OCI-LY3 (cell line): ENCODE measurements around the gene SIL1.

Experiments used
- H2AFZ ChIP-seq: fragments of 200-600, 300-600 bp; shearing (Covaris generic); 2 replicates; pipeline ENCODE4 v1.6.0; 2014; ENCODE audit warnings: antibody characterized with exemption, low read depth, low read length
- H3K27ac ChIP-seq: fragments of 200-600, 300-600 bp; sonication (generic); 2 replicates; pipeline ENCODE4 v1.5.1; 2014; ENCODE audit warnings: mild to moderate bottlenecking, low read length, moderate library complexity, mixed read lengths
- H3K27me3 ChIP-seq: fragments of 200-600, 300-600 bp; sonication (generic); 2 replicates; pipeline ENCODE4 v1.6.1; 2014; ENCODE audit warnings: low read depth, low read length, mixed read lengths
- H3K36me3 ChIP-seq: fragments of 200-600, 300-600 bp; sonication (generic); replicated peaks from 2 replicates; pipeline ENCODE3; 2014; ENCODE audit warnings: low read depth, low read length, mixed read lengths
- H3K4me1 ChIP-seq: fragments of 300-600, 200-600 bp; sonication (generic); 2 replicates; pipeline ENCODE4 v1.6.1; 2014; ENCODE audit warnings: low read length, mixed read lengths
- H3K4me2 ChIP-seq: fragments of 200-600, 300-600 bp; sonication (generic); 2 replicates; pipeline ENCODE4 v1.6.1; 2014; ENCODE audit warnings: low read length, mixed read lengths
- H3K4me3 ChIP-seq: fragments of 300-600, 200-600 bp; sonication (generic); 2 replicates; pipeline ENCODE4 v1.5.1; 2014; ENCODE audit warnings: antibody characterized with exemption, mild to moderate bottlenecking, low read length, moderate library complexity
- H3K79me2 ChIP-seq: fragments of 300-600, 200-600 bp; shearing (Covaris generic); 2 replicates; pipeline ENCODE4 v1.6.1; 2014; ENCODE audit warnings: mild to moderate bottlenecking, low read length, mixed read lengths
- H3K9ac ChIP-seq: fragments of 300-600, 200-600 bp; shearing (Covaris generic); 2 replicates; pipeline ENCODE4 v1.6.0; 2014; ENCODE audit warnings: mild to moderate bottlenecking, low read length, moderate library complexity
- H3K9me3 ChIP-seq: fragments of 200-600, 300-600 bp; shearing (Covaris generic); 2 replicates; pipeline ENCODE4 v1.6.1; 2014; ENCODE audit warnings: low read length, mixed read lengths; ENCODE audit not compliant: insufficient read depth
- H4K20me1 ChIP-seq: fragments of 200-600, 300-600 bp; sonication (generic); 2 replicates; pipeline ENCODE4 v1.6.1; 2016; ENCODE audit warnings: low read length, mixed read lengths; ENCODE audit not compliant: insufficient read depth
- CTCF ChIP-seq: fragments of 200-600, 300-600 bp; sonication (generic); IDR thresholded peaks from 2 replicates; pipeline ENCODE4 v1.5.1; 2014; ENCODE audit warnings: antibody characterized with exemption, low read length, low read depth
- EZH2phosphoT487 ChIP-seq: fragments of 200-600 bp; shearing (Covaris generic); IDR thresholded peaks from 2 replicates; pipeline ENCODE4 v1.6.1; 2018; ENCODE audit warnings: antibody characterized with exemption, mixed run types, low read depth

The SIL1 gene

DNA sequence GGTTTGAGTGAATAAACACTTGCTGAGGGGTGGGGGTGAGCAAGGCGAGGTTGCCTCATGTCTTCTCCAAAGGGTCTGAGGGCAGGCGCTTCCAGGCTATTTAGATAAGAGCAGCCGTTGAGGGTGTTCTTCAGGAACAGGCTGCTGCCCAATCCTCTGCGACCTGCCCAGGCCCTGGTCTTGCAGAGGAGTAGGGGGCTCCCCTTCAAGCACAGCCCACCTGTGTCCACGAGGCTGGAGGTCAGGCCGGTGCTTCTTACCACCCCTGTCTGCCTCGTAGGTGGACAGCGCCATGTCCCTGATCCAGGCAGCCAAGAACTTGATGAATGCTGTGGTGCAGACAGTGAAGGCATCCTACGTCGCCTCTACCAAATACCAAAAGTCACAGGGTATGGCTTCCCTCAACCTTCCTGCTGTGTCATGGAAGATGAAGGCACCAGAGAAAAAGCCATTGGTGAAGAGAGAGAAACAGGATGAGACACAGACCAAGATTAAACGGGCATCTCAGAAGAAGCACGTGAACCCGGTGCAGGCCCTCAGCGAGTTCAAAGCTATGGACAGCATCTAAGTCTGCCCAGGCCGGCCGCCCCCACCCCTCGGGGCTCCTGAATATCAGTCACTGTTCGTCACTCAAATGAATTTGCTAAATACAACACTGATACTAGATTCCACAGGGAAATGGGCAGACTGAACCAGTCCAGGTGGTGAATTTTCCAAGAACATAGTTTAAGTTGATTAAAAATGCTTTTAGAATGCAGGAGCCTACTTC, 264.5 kb downstream of the SIL1 start:
- no peak overlapping the region for H3K9ac ChIP-seq
- no peak for TF ChIP-seq EZH2phosphoT487
- no peak for TF ChIP-seq CTCF
- no peak overlapping the region for H3K4me2 ChIP-seq
- H3K79me2 ChIP-seq: no peaks in the 10 kb centered on the region
- no peak overlapping the region for H3K27ac ChIP-seq
- H2AFZ ChIP-seq: no peak overlapping the region
- no peaks in the 10 kb centered on the region for H3K4me1 ChIP-seq
- H3K4me3 ChIP-seq: no peak overlapping the region
- no peaks in the 10 kb centered on the region for H3K27me3 ChIP-seq
- H4K20me1 ChIP-seq: no peaks in the 10 kb centered on the region
- no peaks in the 10 kb centered on the region for H3K9me3 ChIP-seq
- no peaks in the 10 kb centered on the region for H3K36me3 ChIP-seq

GRCh38 chr5:138932171-138932810, 265.9 kb downstream of the SIL1 start:
- H3K27ac ChIP-seq: no peak overlapping the region
- H3K36me3 ChIP-seq: no peaks in the 10 kb centered on the region
- H3K4me3 ChIP-seq: no peak overlapping the region
- H3K4me1 ChIP-seq: no peaks in the 10 kb centered on the region
- H3K79me2 ChIP-seq: no peaks in the 10 kb centered on the region
- H3K9ac ChIP-seq: no peak overlapping the region
- TF ChIP-seq EZH2phosphoT487 (no peak), CTCF (no peak)
- H2AFZ ChIP-seq: no peak overlapping the region
- no peaks in the 10 kb centered on the region for H4K20me1 ChIP-seq
- no peaks in the 10 kb centered on the region for H3K9me3 ChIP-seq
- H3K27me3 ChIP-seq: no peaks in the 10 kb centered on the region
- H3K4me2 ChIP-seq: no peak overlapping the region

- Histone ChIP-seq H3K9me3 (no peaks in the 10 kb centered on the region), H3K27me3 (no peaks in the 10 kb centered on the region), H3K4me1 (no peaks in the 10 kb centered on the region), H2AFZ (no peak overlapping the region), H3K4me3 (no peak overlapping the region), H3K36me3 (no peaks in the 10 kb centered on the region), H3K9ac (no peak overlapping the region), H3K4me2 (no peak overlapping the region), H3K79me2 (no peaks in the 10 kb centered on the region), H3K27ac (no peak overlapping the region), H4K20me1 (no peaks in the 10 kb centered on the region)
- TF ChIP-seq CTCF (no peak), EZH2phosphoT487 (no peak)
Observed at GRCh38 chr5:138930371-138931097, 267.6 kb downstream of the SIL1 start.

GRCh38 chr5:138929571-138929955, 268.6 kb downstream of the SIL1 start:
- H3K27ac ChIP-seq: no peak overlapping the region
- no peaks in the 10 kb centered on the region for H3K9me3 ChIP-seq
- no peak overlapping the region for H3K9ac ChIP-seq
- H4K20me1 ChIP-seq: no peaks in the 10 kb centered on the region
- H2AFZ ChIP-seq: no peak overlapping the region
- no peak overlapping the region for H3K4me2 ChIP-seq
- TF ChIP-seq CTCF: no peak
- TF ChIP-seq EZH2phosphoT487: no peak
- no peaks in the 10 kb centered on the region for H3K4me1 ChIP-seq
- H3K36me3 ChIP-seq: no peaks in the 10 kb centered on the region
- H3K27me3 ChIP-seq: no peaks in the 10 kb centered on the region
- H3K4me3 ChIP-seq: no peak overlapping the region
- H3K79me2 ChIP-seq: no peaks in the 10 kb centered on the region
